HUES48 (cell line): Measurements from ENCODE around the gene RAB3C.

Experiments
- H3K27ac ChIP-seq: one replicate; pipeline ENCODE4 v1.7.0; 2013; ENCODE audit warnings: low read depth, low read length, inconsistent platforms
- H3K27me3 ChIP-seq: 2 replicates; pipeline ENCODE4 v1.6.1; 2013; ENCODE audit warnings: mild to moderate bottlenecking, low read length; ENCODE audit not compliant: control insufficient read depth, insufficient read depth
- H3K36me3 ChIP-seq: 2 replicates; pipeline ENCODE4 v1.6.1; 2013; ENCODE audit warnings: low read length; ENCODE audit not compliant: control insufficient read depth, insufficient read depth
- H3K4me1 ChIP-seq: 2 replicates; pipeline ENCODE4 v1.6.1; 2013; ENCODE audit warnings: mild to moderate bottlenecking, low read length; ENCODE audit not compliant: control insufficient read depth, insufficient read depth
- H3K4me3 ChIP-seq: 2 replicates; pipeline ENCODE4 v1.5.1; 2013; ENCODE audit warnings: mild to moderate bottlenecking, low read depth, low read length
- H3K9ac ChIP-seq: 2 replicates; pipeline ENCODE4 v1.6.1; 2013; ENCODE audit warnings: mild to moderate bottlenecking, low read depth, low read length, moderate library complexity
- H3K9me3 ChIP-seq: 2 replicates; pipeline ENCODE4 v1.6.1; 2013; ENCODE audit warnings: low read length; ENCODE audit not compliant: control insufficient read depth, insufficient read depth

Gene RAB3C

DNA sequence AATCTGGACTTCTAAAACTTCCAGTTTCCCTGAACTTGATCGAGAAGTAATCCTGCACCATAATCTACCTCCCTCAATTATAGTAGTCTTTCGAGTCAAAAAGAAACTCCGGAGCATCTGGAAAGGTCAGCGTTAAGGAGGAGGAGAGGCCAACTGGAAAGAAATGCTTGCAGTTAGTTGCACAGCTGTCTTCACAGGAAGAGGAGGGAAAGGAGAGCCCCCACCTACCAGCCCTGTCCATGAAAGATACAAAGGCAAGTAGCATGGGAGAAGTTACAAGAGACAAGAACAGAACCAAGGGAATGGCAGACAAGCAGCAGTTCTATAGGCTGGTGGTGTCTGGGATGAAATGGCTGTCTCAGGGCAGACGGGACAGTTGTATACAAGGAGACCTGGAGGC, 170.6 kb downstream of the RAB3C start:
- Histone ChIP-seq H3K4me1 (no peaks in the 10 kb centered on the region), H3K4me3 (no peak overlapping the region), H3K36me3 (no peaks in the 10 kb centered on the region), H3K27me3 (no peaks in the 10 kb centered on the region), H3K9me3 (no peaks in the 10 kb centered on the region), H3K27ac (no peak overlapping the region), H3K9ac (no peak overlapping the region)

DNA sequence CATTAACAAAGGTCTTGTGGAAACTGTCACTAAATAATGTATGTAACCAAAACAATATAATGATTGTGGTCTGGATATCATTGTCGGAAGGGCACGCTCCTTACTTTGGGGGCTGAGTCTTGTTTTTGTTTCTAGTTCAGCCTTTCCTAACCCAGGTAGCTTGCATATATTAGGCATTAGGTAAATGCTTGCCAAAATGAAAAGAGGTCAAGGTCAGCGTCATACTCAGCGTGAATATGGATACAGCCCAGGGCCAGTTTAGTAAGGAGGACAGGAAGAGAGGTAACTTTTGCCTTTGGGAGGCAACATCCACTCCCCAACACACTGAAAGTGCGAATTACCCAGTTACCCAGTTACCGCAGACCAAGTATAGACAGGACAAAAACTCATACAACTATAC, 171.4 kb downstream of the RAB3C start:
- H3K4me1 ChIP-seq, result no peaks in the 10 kb centered on the region
- no peaks in the 10 kb centered on the region for H3K9me3 ChIP-seq
- no peak overlapping the region for H3K4me3 ChIP-seq
- no peak overlapping the region for H3K27ac ChIP-seq
- H3K27me3 ChIP-seq, result no peaks in the 10 kb centered on the region
- H3K36me3 ChIP-seq, result no peaks in the 10 kb centered on the region
- H3K9ac ChIP-seq, result no peak overlapping the region

DNA sequence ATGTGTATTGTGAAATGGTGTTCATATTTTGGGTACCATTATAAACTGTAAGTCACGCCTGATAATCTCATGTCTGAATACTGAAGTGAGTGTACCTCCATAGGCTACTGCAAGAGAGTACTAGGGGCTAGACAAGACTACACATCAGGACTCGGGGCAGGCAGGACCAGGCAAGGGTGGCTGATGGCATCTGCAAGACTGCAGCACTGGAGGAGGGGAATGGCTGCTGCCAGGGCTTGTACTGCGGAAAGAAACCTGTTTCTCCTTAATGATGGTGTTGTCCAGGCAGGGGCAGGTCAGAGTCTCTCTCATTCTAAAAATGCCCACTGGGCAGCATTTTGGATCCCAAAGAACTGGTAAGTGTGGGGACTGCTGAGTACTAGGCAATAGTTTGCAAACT, 172.5 kb downstream of the RAB3C start:
- no peak overlapping the region for H3K4me3 ChIP-seq
- no peaks in the 10 kb centered on the region for H3K9me3 ChIP-seq
- H3K36me3 ChIP-seq, result no peaks in the 10 kb centered on the region
- H3K27ac ChIP-seq, result no peak overlapping the region
- no peaks in the 10 kb centered on the region for H3K27me3 ChIP-seq
- H3K9ac ChIP-seq, result no peak overlapping the region
- H3K4me1 ChIP-seq, result no peaks in the 10 kb centered on the region

DNA sequence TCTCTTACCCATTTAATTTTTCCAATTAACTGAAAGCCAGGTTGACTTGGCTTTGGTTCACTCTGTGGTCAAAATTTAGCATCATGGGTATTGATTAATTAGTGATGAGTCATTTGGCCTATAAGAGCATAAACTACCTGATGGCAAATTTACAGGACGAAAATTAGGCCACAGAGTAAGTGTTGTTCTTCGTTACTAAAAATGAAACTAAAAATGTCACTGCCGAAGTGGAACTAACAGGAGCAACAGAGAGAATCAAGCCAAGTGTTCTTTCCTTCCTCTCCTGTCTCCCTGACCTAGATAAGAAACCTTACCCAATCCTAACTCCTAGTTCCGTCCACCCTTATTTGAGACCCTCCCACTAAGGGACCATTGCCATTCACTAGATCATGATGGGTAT, 176.9 kb downstream of the RAB3C start:
- Histone ChIP-seq H3K4me3 (no peak overlapping the region), H3K9me3 (no peaks in the 10 kb centered on the region), H3K4me1 (no peaks in the 10 kb centered on the region), H3K27me3 (no peaks in the 10 kb centered on the region), H3K36me3 (no peaks in the 10 kb centered on the region), H3K27ac (no peak overlapping the region), H3K9ac (no peak overlapping the region)

DNA sequence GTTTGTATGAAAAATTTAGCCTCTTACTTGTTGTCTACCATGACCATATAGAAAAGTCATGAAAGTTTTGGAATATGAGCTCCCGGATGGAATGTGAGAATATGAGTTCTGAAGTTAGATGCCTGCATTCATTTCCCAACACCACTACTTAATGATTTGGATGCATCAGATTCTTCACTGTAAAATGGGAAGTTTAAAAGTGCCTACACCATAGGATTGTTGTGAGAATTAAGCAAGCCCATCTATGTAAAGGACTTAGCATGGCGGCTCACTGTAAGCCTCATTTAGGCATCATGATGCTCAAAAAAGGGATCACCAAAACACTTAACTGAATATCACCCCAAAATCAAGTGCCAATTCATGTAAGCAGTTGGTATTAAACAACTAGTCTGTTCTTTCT, 177.3 kb downstream of the RAB3C start:
- H3K4me3 ChIP-seq, result no peak overlapping the region
- H3K9ac ChIP-seq, result no peak overlapping the region
- H3K27me3 ChIP-seq, result no peaks in the 10 kb centered on the region
- H3K4me1 ChIP-seq, result no peaks in the 10 kb centered on the region
- no peak overlapping the region for H3K27ac ChIP-seq
- H3K36me3 ChIP-seq, result no peaks in the 10 kb centered on the region
- H3K9me3 ChIP-seq, result no peaks in the 10 kb centered on the region

DNA sequence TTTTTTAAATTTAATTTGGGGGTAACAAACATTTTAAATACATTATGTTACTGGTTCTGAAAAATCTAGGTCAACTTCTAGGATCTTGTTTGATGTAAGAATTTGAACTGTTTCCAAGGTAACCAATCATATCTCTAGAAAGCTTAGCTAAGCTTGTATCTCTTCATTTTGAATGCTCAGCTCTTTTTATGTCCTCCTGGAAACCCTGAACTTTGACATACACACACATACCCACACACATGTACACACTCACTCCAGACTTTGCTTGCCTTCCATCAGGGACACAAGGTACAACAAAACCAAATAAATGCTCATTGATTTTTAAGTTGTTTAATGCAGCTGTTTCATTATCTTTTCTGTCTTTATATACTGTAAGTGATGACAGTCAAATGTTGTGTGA, 178.5 kb downstream of the RAB3C start:
- H3K27ac ChIP-seq, result no peak overlapping the region
- H3K36me3 ChIP-seq, result no peaks in the 10 kb centered on the region
- H3K4me3 ChIP-seq, result no peak overlapping the region
- no peaks in the 10 kb centered on the region for H3K27me3 ChIP-seq
- no peaks in the 10 kb centered on the region for H3K9me3 ChIP-seq
- H3K9ac ChIP-seq, result no peak overlapping the region
- H3K4me1 ChIP-seq, result no peaks in the 10 kb centered on the region

DNA sequence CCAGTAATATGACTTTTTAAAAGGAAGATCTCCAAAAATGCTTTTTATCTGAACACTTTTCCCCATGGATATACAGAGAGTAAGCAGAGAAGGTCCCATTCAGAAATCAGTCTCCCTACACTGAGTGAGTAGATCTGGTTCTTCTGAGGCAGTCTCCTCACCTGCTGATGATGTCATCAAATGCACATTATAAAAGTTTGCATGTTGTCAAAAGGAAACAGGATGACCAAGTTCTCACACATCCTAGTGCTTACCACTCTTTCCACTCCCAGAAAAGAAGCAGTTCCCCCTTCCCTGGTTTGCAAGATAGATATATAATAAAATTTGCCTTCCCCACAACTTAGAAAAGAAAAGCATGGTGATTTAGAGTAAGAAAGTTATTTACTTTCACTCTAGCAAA, 180.5 kb downstream of the RAB3C start:
- no peaks in the 10 kb centered on the region for H3K36me3 ChIP-seq
- H3K9me3 ChIP-seq, result no peaks in the 10 kb centered on the region
- no peaks in the 10 kb centered on the region for H3K27me3 ChIP-seq
- H3K4me1 ChIP-seq, result no peaks in the 10 kb centered on the region
- H3K4me3 ChIP-seq, result no peak overlapping the region
- H3K27ac ChIP-seq, result no peak overlapping the region
- H3K9ac ChIP-seq, result no peak overlapping the region

DNA sequence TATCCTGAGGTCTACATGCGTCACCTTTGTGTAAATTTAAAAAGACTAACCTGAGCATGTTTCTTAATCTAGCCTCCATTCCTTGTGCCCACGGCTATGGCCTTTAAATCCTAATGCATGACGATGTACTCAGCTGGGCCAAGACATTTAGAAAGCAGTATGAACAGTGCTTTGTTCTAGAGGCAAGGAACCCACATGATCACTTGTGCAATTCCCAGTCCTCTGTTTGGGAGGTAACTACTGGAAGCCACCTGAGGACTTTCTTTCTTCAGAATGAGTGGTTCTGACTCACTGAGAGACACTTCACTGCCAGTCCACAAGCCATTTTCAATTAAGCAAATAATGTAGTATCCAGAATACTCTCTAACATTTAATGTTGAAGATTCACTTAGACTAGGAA, 181.3 kb downstream of the RAB3C start:
- Histone ChIP-seq H3K27me3 (no peaks in the 10 kb centered on the region), H3K9me3 (no peaks in the 10 kb centered on the region), H3K4me1 (no peaks in the 10 kb centered on the region), H3K36me3 (no peaks in the 10 kb centered on the region), H3K27ac (no peak overlapping the region), H3K4me3 (no peak overlapping the region), H3K9ac (no peak overlapping the region)

DNA sequence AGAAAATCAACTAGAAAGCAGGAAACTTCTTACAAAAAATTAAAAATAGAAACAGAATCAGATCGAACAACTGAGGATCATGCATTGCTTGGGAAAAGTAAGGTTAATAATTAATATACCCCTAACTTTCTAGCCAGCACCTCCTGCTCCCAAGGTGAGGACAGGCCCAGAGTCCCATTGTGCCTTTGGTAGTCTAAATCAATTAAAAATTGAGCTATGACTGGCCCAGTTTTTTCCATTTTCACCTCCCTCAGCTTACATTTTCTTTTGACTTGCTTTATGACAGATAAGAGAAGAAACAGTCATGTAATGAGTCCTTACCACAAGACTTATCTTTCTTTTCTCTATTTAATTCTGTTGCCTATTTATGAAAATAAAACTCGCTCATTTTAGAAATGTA, 182.2 kb downstream of the RAB3C start:
- no peak overlapping the region for H3K27ac ChIP-seq
- H3K9me3 ChIP-seq, result no peaks in the 10 kb centered on the region

DNA sequence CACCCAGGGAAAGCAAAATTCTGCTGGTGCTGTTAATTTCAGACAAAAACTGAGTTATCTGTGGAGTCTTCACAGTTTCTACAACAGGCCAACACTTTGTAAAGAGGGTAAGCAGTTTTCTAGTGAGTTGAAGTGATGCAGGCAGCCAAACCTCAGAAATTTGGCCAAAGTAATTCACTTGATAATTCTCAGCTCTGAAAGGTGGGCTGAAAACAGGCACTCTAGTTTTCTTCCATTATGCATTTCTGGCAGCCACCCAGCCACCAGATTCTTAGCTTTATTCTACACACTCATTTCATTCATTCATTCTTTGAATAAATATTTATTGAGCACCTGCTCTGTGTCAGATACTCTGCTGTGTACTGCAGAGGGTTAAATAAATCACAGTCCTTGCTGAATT, 184.2 kb downstream of the RAB3C start:
- Histone ChIP-seq H3K27ac (no peak overlapping the region), H3K4me3 (no peak overlapping the region), H3K9ac (no peak overlapping the region), H3K36me3 (no peaks in the 10 kb centered on the region), H3K27me3 (no peaks in the 10 kb centered on the region), H3K4me1 (no peaks in the 10 kb centered on the region), H3K9me3 (no peaks in the 10 kb centered on the region)

More for the DNA sequence above, 182.2 kb downstream of the RAB3C start:
- Histone ChIP-seq H3K9ac (no peak overlapping the region), H3K36me3 (no peaks in the 10 kb centered on the region), H3K4me1 (no peaks in the 10 kb centered on the region), H3K4me3 (no peak overlapping the region), H3K27me3 (no peaks in the 10 kb centered on the region)

DNA sequence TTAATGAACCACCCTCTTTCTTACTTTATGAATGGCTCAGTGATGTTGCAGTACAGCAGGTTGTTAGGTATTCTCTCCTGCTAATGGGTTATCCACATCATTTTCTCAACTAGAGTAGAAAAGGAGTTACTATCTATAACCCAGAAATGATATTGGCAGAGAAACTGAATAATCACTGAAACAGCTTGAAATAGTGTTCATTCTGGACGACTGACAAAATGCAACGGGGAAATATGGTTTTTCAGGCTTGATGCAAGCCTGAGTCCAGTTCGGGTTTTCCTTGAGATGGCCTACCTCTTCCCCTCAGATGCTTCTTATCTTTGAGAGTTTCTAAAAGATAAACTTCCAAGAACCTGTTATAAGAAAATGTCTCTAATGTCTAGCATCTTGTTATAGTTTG, 187.3 kb downstream of the RAB3C start:
- H3K27me3 ChIP-seq, result no peaks in the 10 kb centered on the region
- H3K9ac ChIP-seq, result no peak overlapping the region
- no peaks in the 10 kb centered on the region for H3K36me3 ChIP-seq
- H3K27ac ChIP-seq, result no peak overlapping the region
- H3K4me3 ChIP-seq, result no peak overlapping the region
- H3K9me3 ChIP-seq, result no peaks in the 10 kb centered on the region
- no peaks in the 10 kb centered on the region for H3K4me1 ChIP-seq

DNA sequence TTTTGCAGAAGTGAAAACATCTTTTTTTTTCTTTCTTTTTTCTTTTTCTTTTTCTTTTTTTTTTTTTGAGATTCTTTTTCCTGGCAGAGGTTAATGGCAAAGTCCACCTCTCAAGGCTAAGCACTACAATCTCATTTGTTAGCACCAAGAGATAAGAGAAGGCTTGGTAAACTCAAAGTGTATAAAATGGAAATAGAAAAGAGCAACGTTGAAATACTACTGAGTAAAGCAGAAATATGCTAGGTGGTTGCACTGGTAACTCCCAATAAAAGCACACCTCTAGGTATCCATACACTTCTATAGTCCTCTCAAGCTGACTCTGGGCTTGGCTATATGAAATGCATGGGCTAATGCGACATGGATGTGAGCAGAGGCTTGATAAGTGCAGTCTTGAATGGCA, 188.9 kb downstream of the RAB3C start:
- H3K4me1 ChIP-seq, result no peaks in the 10 kb centered on the region
- no peaks in the 10 kb centered on the region for H3K27me3 ChIP-seq
- no peak overlapping the region for H3K9ac ChIP-seq
- H3K4me3 ChIP-seq, result no peak overlapping the region
- no peaks in the 10 kb centered on the region for H3K36me3 ChIP-seq
- H3K9me3 ChIP-seq, result no peaks in the 10 kb centered on the region
- no peak overlapping the region for H3K27ac ChIP-seq
